HT1080 (cell line): ENCODE data around the gene AFF3. TPM values are rescaled to one million over a fixed set of nuclear protein-coding genes. Genes with fewer than 3 reads are reported as not detected.

Experiments
- DNase-seq: peaks from one replicate; pipeline ENCODE4 v3.0.0-alpha.2; 2015; ENCODE audit warnings: low read depth
- total RNA-seq: library from RNA; depleted of rRNA; stranded (reverse); fragments of >200 nt; shearing (Covaris generic); gene quantifications from 2 replicates; pipeline ENCODE4 v1.2.3, GENCODE V29; 2014

Gene AFF3
- total RNA-seq, 1 experiment from 2014 or later, result 9.3 TPM

DNA sequence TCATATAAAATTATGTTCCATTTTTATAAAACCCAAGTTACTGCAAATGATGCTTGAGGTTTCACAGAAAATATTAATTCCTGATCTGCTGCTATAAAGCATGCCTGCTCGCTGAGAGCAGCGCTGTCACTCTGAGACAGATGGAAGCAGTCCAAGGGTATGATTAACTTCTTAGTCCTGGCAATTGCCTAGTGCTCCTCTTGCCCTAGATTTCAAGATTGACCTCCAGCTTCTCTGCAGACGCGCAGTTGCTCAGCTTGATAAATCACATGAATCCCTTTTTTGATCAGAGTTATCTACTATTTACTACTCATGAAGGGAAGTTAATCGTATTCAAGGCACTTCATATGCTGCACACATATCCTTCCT is 498.0 kb downstream of the AFF3 start:
- no peak for DNase-seq

DNA sequence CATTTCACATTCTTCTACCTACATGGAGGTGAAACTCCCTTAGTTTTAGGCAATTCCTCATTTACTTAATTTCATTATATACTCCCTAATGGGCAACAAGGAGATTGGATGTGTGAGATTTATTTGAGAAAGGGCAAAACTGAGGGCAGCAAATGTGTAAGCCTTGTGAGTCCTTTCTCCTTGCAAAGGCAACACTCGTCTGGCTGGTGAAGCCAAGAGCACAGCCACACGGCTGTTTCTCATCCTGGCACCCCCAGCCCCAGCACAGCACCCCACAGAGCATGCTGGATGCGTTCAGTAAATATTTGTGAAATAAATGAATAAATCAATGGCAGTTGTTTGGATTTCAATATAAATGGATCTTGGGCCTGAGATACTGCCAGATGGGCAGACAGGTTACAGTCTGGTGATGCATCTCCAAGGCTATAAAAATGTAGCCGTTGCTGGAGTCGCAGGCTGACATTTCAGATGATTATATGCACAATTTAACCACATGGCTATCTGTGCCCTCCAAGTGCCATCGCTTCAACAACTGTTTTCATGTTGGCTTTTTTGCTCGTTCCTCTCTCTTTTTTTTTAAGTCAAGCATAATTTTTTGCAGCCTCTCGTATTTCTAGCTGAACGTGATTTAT is 498.5 kb downstream of the AFF3 start:
- no peak for DNase-seq

DNA sequence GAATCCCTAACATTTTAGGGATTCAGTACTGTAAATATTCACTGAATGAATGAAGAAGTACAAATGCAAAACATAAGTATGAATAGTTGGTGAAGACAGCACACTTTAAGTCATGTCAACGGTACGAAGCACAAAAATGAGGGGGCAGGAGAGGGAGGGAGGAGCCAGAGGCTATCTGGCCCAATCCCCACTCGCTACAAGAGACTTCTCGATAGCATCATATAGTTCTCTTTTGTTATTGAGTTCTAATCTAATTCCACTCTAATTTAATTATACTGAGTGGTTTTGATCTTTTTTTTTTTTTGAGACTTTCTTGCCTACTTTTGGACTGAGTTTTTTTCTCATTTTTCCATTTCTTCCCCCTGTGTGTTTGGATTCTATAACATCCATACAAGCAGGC is 500.4 kb downstream of the AFF3 start:
- DNase-seq, result no peak

DNA sequence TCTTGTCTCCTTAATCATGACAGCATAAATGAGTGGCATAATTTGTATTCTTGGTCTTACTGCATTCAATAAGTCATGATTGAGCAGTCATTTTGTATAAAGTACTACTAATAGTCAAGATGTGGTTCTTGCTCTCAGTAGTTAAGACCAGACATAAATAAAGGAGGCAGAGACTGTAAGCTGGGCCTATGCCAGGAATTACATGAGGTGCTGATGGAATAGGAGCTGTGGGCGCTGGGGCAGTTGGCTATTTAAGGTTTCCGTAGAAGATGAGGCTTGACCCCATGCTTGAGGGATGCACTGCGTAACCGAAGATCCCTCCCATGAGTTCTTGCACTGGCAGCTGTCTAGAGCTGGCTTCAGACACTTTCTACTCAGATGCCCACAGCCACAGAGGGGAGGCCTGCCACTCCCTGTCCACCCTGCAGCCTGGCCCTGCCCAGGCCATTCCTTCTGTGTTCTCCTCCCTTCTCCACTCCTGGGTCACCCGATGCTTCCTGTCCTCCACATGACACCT is 501.7 kb downstream of the AFF3 start:
- DNase-seq, result no peak

DNA sequence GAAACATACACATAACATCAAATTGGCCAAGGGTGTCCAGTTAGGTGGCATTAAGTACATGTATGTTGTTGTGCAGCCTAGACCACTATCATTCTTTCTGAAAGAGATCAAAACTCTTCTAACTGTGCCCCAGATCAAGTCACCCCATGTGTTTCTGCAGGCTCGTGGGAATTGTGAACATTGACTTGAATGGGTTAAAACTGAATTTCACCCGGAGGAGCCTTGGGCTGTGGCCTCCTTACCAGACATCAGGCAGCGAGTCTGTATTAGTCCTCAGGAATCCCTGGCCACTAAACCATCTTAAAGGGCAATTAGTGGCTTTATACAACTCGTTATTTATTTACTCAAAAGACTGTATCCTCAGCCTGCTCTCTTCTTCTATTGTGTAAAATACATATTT is 503.6 kb downstream of the AFF3 start:
- no peak for DNase-seq

DNA sequence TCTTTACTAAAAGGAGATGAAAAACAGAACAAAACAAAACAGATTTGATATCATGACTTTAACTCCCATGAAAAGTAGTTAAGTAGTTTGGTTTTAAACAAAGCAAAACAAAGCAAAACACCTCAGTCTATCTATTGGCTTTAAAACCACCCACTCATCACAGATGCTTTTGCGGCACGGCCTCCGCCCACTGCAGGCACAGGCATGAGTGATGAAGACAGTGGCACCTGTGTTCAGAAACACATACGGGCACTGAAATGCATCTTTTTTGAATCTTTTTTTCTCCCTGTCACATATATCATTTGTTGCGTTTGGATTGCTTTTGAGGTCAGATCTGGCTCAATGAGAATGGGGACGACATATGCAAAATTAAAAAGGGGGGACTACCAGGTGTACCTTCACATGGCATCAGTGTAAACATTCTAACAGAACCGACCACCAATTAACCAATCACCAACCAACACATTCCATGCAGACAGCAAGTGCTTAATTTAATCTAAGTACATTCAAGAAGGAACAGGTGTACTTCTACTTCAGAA is 505.2 kb downstream of the AFF3 start:
- no peak for DNase-seq

DNA sequence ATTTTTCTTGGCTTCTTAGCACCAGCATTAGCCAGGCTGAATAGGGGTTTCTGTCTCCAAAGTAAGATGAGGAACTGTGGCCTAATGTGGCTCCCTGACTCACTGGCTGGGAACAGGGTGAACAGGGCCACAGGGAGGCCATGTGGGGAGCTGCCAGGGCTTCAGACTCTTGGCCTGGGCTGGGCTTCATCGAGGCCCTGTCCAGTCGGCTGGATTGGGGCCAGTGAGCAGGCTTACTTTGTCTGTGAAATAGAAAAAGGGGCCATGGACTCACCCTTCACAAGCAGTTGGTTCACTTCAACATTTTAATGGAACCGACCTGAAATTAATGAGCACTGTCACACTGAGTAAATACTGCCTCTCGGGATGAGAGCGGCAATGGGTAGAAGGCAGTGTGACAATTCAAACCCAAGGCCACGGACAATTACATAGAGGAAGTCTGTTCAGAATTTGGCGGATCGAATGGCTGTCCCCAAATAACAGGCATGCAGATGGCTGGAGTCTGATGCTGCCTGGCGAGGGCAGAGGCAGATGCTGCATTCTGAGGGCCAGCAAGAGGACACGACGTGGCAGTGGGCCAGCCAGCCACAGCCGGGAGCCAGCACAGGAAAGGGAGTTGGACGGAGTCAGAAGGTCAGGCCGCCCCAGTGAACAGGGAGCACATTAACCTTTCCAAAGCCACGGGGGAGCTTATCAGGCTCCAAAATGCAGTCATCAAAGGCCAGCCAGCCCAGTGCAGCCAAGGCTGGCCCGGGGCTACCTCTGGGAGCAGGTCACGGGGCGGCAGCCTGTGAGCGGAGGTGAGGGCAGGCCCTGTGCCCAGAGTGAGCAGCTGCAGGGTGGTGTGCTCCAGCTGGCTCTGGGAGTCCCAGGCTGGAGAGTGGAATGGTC is 506.0 kb downstream of the AFF3 start:
- no peak for DNase-seq

DNA sequence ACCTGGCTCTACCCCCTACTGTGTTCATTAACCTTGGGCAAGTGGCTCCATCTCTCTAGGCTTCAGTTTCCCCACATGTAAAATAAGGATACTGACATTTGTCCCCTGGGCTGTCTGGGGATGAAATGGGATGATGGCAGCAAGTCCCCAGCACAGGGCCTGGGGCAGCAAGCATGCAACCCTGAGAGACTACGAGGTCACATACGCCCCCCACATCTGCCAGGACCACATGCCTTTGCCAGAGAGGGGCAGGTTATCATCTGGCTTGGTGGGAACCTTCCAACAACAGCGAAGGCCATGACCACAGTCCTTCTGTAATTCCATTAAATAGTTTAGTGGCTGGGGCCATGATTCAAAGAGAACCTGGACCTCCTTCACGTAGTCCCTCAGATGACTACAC is 506.7 kb downstream of the AFF3 start:
- no peak for DNase-seq

DNA sequence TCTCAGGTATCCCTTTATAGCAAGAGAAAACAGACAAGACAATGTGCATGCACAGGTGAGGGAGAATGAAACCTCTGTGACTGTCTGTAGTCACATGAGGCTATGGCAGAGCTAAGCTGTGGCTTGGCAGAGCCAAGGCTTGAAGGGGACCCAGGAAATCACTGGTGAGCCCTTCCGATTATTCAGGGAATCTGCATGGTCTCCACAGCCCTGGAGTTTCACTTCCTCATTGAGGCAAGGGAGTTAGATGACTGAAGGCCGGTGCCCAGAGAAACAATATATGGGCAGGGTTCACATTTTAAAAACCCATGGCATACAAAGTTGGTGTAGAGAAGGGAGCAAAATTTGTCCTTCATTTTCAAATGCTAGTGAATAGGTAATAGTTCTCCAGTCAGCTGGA is 508.2 kb downstream of the AFF3 start:
- no peak for DNase-seq

DNA sequence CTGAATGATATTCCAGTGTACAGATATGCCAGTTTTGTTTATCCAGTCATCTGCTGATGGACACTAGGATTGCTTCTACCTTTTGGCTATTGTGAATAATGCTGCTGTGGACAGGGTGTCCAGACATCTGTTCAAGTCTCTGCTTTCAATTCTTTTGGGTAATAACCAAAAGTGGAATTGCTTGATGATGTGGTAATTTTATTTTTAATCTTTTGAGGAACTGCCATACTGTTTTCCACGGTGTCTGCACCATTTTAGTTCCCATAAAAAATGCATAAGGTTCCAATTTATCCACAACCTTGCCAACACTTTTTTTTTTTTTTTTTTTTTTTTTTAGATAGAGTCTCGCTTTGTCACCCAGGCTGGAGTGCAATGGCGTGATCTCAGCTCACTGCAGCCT is 510.7 kb downstream of the AFF3 start:
- DNase-seq, result no peak

DNA sequence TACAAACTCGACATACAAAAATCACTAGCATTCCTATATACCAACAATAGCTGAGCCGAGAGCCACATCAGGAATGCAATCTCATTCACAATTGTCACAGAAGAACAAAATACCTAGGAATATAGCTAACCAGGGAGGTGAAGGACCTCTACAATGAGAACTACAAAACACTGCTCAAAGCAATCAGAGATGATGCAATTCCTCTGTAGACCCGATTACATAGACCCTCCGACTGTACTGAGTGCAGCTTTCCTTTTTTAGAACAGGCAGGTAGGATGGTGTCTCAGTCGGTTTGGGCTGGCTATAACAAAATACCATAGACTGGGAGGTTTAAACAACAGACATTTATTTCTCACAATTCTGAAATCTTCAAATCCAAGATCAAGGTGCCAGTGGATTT is 513.1 kb downstream of the AFF3 start:
- DNase-seq, result no peak

DNA sequence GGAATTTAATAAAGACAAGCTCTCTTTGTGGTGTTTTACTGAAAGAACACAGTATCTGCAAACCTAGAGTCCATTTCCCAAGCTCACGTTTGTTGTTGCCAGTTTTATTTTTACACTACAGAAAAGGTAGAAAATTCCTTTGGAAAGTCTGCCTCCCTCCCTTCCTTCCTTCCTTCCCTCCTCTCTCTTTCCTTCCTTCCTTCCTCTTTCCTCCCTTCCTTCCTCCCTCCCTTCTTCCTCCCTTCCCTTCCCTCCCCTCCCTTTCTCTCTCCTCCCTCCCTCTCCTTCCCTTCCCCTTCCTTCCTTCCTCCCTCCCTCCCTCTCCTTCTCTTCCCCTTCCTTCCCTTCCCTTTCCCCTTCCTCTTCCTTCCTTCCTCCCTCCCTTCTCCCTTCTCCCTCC is 516.2 kb downstream of the AFF3 start:
- no peak for DNase-seq

DNA sequence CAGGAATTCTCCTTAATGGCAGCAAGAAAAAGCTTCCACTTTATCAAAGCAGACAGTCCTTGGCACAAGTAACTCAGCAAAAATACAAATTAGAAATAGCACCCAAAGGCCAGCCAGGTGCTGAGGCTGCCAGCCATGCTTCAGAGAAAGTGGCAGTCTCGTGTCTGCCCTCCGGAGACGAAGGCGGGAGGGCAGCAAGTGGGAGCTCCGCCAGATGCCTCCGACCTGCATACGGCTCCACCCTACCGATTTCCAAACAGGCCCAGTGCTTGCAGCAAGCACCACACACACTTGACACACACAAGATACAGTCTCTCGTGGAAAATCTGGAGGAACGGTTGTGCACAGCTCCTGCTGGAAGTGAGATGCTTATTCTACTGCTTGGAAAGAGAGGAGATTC is 517.7 kb downstream of the AFF3 start:
- no peak for DNase-seq

DNA sequence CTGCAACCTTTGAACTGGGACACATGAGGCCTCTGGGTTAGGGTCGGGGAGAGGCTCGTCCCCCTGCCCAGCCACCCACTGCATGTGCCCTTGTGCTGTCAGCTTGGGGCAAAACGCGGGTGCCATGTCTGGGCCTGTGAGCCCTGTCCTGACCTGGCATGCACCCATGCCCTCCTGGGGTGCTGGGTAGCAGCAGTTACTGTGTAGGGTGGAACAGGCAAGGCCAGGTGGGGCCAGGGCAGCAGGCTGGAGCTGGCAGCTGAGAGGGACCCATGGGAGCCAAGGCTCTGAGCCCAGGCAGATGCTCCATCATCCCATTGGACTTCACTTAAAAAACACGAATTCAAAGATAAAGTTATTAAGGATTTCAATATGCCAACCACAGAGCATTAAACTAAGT is 518.8 kb downstream of the AFF3 start:
- DNase-seq, result no peak

DNA sequence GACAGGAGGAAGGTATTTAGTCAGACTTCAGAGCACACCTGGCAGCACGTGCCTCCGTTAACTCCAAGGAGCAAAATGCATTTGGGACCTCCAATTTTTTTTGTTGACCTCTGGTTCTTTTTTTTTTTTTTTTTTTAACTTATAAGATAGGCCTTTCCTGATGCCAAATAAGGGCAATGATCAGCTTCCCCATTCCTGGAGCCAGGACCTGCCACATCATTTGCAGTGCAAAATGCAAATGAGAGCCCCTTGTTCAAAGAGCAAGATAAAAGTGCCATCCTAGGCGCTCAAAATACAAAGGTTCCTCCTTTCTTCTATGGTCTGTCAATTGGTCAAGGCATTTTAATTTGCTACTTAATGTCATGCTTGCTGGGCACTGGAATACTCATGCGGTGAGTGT is 519.4 kb downstream of the AFF3 start:
- DNase-seq, result no peak

DNA sequence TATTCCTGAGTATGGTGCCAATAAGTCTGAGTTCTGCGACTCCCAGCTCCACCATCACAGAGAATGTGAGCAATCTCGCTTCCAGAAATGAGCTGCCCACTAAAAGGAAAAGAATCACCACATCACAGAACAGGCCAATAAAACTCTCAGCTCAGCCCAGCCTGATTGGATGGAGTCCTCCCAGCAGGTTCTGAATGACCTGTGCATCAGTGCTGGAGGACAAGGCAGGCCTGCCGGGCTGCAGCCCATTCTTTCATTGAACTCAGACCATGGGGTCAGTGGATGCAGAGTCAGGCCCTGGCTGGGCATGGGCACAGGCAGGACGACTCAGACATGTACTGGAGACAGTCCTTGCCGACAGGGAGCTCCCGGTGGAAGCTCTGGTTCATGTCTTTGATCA is 519.9 kb downstream of the AFF3 start:
- no peak for DNase-seq

DNA sequence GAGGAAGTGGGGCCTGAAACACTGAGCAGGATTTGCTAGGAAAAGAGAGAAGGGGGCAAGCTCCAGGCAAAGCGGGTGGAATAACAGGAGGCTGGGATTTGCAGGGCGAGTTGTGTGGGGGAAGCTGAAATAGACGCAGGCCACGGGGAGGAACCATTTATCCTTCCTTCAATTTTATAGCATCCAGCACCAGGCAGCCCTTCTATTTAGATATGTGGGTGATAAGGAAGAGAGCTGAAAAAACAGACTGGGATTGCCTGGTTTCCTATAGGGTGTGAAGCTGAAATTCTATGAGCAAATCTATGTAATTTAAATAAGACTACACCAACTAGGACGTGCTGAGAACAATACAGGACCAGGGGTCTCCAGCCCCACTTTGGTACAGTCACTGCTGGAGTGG is 520.6 kb downstream of the AFF3 start:
- DNase-seq, result no peak

DNA sequence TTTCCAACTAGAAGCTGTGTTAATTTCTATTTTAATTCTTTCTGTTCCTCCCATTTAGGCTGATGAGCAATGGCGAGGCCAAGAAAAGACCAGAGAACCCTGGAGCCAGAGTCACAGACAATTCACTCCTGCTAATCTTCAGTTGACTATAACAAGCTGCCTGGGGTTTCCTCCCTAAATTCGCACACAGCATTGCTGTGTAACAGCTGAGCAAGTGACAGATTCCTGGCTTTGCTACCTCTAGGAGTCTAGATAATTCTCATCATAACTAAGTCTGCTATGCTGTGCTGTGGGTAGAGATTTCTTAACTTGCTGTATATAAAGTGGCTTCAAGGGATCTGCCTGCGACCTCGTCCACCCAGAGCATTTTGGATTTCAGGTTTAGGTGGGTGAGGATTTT is 521.3 kb downstream of the AFF3 start:
- DNase-seq, result no peak

DNA sequence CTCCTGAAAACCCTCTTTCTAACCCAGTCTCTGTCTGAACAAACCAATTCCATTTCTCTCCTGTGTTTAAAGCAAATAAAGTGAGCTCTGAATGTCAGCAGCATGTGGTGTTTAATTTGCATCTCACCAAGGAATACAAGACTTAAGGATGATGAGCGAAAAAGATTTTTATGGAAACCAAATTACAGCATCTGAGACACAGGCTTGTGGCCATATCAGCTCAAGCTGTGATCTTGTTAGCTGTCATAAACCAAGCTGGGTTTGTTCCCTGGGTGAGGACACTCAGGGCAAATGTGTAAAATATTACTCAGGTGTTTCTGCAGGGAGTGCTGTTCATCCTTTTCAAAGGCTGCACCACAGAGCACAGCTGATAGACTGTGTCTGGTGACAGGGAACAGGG is 523.2 kb downstream of the AFF3 start:
- DNase-seq, result no peak

DNA sequence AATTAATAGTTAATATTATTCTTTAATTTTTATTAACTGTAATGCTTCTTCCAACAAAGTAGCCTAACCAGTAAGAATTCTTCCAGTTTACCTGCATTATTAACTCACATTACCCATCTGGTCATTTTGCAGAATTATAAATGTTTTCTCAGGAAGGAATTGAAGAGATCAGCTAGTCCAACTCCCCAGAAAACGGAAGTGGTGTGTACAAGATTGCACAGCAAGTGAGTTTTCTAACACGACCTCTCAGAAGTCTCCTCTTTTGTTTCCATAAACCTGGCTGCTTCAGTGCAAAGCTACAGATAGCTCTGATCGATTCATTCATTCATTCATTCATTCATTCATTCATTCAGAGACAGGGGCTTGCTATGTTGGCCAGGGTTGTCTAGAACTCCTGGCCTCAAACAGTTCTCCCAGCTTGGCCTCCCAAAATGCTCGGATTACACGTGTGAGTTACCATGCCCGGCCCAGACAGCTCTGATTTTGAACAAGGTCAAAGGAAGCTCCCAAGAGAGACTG is 523.8 kb downstream of the AFF3 start:
- no peak for DNase-seq

DNA sequence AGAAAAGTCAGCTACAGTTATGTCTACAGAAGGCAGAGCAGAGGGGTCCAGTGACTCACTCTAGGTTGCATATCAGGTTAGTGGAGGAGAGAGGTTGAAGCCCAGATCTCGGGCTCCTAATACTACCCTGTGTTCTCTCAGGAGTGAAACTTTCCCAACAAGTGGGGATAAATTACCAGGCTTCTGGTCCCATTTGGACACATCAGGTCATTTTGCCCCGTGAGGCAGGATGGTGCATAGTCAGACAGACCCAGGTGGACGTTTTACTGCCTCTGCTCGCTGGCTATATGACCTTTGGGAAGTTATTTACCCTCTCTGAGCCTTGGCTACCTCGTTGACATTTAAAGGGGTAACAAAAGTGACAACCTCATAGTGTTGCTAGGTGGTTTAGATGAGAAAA is 524.6 kb downstream of the AFF3 start:
- no peak for DNase-seq

DNA sequence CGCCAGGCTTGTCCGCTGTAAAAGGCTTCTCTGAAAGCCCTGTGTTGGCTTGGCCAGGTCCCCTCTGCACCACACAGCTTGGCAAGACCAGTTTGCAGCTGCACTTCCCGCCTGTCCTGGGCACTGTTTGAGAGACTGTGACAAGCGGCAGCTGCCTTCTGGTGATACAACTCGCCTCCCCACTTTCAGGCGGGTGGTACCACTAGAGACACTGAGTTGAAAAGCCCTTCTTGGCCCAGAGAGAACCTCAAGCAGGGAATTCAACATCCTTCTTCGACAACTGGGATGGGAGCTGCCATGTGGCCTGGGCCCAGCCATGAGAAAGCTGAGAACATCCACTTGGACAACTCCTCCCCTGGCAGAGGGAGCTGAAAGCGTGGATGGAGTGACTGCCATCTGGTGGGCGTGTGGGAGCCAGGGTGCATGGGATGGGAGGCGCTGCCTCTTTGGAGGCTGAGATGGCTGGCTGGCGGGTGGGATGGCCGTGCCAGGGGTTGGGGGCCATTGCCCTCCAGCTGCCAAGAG is 527.1 kb downstream of the AFF3 start:
- DNase-seq, result peak; percentile 21
